ENCODE results near the gene DAPP1. TPM values are rescaled to one million over a fixed set of nuclear protein-coding genes. Genes with fewer than 3 reads are reported as not detected.

The DAPP1 gene
- total RNA-seq, 1 donor from 2014 or later, result 2.9 TPM

GRCh38 chr4:99860521-99860920, 43.9 kb downstream of the DAPP1 start:
- DNase-seq (ENCODE audit: low spot score in 2 of 2, unreplicated experiment in 2 of 2), result no peak
- TF ChIP-seq, protein P1, sequence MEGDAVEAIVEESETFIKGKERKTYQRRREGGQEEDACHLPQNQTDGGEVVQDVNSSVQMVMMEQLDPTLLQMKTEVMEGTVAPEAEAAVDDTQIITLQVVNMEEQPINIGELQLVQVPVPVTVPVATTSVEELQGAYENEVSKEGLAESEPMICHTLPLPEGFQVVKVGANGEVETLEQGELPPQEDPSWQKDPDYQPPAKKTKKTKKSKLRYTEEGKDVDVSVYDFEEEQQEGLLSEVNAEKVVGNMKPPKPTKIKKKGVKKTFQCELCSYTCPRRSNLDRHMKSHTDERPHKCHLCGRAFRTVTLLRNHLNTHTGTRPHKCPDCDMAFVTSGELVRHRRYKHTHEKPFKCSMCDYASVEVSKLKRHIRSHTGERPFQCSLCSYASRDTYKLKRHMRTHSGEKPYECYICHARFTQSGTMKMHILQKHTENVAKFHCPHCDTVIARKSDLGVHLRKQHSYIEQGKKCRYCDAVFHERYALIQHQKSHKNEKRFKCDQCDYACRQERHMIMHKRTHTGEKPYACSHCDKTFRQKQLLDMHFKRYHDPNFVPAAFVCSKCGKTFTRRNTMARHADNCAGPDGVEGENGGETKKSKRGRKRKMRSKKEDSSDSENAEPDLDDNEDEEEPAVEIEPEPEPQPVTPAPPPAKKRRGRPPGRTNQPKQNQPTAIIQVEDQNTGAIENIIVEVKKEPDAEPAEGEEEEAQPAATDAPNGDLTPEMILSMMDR (IDR thresholded peaks at IDR 0.05; ENCODE audit: unreplicated experiment), result no peak
- Mint-ChIP-seq H3K4me1 (peaks cover 15% of the 10 kb centered on the region), H3K27me3 (ENCODE audit: low read depth) (no peaks in the 10 kb centered on the region), H3K27ac (no peak overlapping the region), H3K9me3 (no peaks in the 10 kb centered on the region), H3K4me3 (no peak overlapping the region), H3K36me3 (no peaks in the 10 kb centered on the region)

DNA sequence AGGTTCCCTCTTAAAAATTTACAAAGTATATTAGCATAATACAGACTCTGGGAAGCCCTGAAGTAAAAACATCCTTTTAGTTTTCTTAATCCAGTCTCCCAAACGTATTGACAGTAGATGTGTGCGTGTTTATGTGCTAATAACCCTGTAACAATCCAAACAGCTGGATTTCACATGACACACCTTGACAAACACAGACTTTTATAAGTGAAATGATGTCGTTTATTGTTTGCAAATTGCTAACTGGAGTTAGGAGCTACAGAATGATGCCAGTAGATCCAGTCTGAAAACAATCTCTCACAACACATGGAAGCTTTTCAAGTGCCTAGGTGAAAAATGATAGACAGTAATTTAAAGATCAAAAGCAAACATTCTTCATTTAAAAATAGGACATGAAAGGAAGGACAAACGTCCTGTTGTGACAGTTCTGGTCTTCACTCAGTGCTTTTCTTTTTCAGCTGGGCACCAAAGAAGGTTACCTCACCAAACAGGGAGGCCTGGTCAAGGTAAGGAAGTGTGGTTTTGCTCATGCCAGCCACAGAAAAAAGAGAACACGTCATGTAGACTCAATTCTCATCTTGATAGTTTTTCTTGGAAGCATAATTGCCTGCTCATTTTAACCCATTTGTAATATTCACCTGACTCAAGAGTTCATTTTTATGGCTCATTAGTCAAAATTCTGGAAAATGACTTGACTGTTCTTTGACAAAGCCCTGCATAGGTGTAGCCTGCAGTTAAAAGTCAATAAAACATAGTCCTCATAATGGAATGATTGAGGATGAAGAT, 44.7 kb downstream of the DAPP1 start:
- Mint-ChIP-seq H3K4me3 (no peak overlapping the region), H3K27me3 (ENCODE audit: low read depth) (no peaks in the 10 kb centered on the region), H3K36me3 (no peaks in the 10 kb centered on the region), H3K9me3 (no peaks in the 10 kb centered on the region), H3K27ac (no peak overlapping the region), H3K4me1 (peaks cover 12% of the 10 kb centered on the region)
- TF ChIP-seq, protein P1 (IDR thresholded peaks at IDR 0.05; ENCODE audit: unreplicated experiment), result no peak
- DNase-seq (ENCODE audit: low spot score in 2 of 2, unreplicated experiment in 2 of 2), result no peak

GRCh38 chr4:99863804-99864203, 47.2 kb downstream of the DAPP1 start:
- TF ChIP-seq, protein P1 (IDR thresholded peaks at IDR 0.05; ENCODE audit: unreplicated experiment), result no peak
- H3K9me3 Mint-ChIP-seq, result no peaks in the 10 kb centered on the region
- DNase-seq (ENCODE audit: low spot score in 2 of 2, unreplicated experiment in 2 of 2), result no peak
- no peaks in the 10 kb centered on the region for H3K36me3 Mint-ChIP-seq
- H3K27ac Mint-ChIP-seq, result no peak overlapping the region
- H3K4me3 Mint-ChIP-seq, result no peak overlapping the region
- no peaks in the 10 kb centered on the region for H3K27me3 Mint-ChIP-seq (ENCODE audit: low read depth)
- peaks cover 17% of the 10 kb centered on the region for H3K4me1 Mint-ChIP-seq

GRCh38 chr4:99868126-99868596, 51.5 kb downstream of the DAPP1 start:
- no peaks in the 10 kb centered on the region for H3K36me3 Mint-ChIP-seq
- peaks cover 14% of the 10 kb centered on the region for H3K4me1 Mint-ChIP-seq
- H3K9me3 Mint-ChIP-seq, result no peaks in the 10 kb centered on the region
- peak overlapping the region; percentile 13 for H3K27ac Mint-ChIP-seq
- DNase-seq (ENCODE audit: low spot score in 2 of 2, unreplicated experiment in 2 of 2), result peak in 1 of 2 experiments; percentile 42
- no peaks in the 10 kb centered on the region for H3K27me3 Mint-ChIP-seq (ENCODE audit: low read depth)
- no peak overlapping the region for H3K4me3 Mint-ChIP-seq
- TF ChIP-seq, protein P1 (IDR thresholded peaks at IDR 0.05; ENCODE audit: unreplicated experiment), result no peak

GRCh38 chr4:99872570-99872969, 55.9 kb downstream of the DAPP1 start:
- no peak for DNase-seq (ENCODE audit: low spot score in 2 of 2, unreplicated experiment in 2 of 2)
- no peaks in the 10 kb centered on the region for H3K27me3 Mint-ChIP-seq (ENCODE audit: low read depth)
- H3K36me3 Mint-ChIP-seq, result no peaks in the 10 kb centered on the region
- H3K4me1 Mint-ChIP-seq, result peaks cover 21% of the 10 kb centered on the region
- no peak overlapping the region for H3K4me3 Mint-ChIP-seq
- TF ChIP-seq, protein P1 (IDR thresholded peaks at IDR 0.05; ENCODE audit: unreplicated experiment), result no peak
- no peak overlapping the region for H3K27ac Mint-ChIP-seq
- H3K9me3 Mint-ChIP-seq, result no peaks in the 10 kb centered on the region

All from mesothelial cell of epicardium (in vitro differentiated cells).